GM21737 (cell line): ENCODE measurements around the gene OR6K2.
"Not testable (repeated sequence)": the region's sequence is repeated elsewhere in the genome, so short reads cannot be mapped to it uniquely, and the experiment has no call there.

Experiments
- ATAC-seq: cut with Tn5 transposase; IDR thresholded peaks from one replicate; pipeline ENCODE4 v1.9.1; 2021; ENCODE audit warnings: mild to moderate bottlenecking, moderate library complexity; ENCODE audit not compliant: unreplicated experiment

Gene OR6K2, protein sequence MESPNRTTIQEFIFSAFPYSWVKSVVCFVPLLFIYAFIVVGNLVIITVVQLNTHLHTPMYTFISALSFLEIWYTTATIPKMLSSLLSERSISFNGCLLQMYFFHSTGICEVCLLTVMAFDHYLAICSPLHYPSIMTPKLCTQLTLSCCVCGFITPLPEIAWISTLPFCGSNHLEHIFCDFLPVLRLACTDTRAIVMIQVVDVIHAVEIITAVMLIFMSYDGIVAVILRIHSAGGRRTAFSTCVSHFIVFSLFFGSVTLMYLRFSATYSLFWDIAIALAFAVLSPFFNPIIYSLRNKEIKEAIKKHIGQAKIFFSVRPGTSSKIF

DNA sequence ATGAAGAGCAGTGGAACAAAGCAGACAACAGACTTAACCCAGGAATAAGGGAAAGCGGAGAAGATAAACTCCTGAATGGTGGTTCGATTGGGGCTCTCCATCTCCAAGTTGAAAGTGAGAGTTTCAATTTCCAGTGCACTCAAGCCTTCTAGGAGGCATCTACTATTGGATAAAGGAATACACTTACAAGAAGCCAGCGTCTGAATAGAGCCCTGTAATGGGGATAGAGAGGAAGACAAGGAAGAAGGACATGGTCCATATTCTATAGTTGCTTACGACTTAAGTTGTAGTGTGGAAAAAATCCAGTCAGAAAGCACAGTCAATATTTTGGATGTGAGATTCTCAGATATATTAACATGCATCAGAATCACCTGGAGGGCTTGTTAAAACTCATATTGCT, at the start of gene OR6K2:
Gene OR6K2, minus strand, starts transcription at position 101 of the 400 bp plus-strand sequence. Its CDS starts 0 bp downstream, at position 101.
- ATAC-seq, result no peak

DNA sequence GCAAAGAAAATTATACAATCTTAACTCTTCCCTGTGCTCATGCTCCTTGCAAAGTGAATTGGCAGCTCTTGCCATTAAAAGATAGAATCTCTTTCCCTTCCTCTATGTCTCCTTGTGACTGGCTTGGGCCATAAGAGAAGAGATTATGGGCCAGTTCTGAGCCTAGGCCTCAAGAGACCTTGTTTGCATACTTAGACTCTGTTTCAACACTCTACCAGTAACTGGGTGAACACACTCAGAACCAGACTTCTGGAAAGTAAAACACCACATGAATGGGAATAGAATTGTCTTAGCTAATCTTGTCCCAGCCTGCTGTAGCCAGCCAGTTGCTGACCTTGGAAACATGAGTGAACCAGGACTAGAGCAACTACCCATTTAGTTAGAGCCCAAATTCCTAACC, 35.4 kb upstream of the OR6K2 start:
- ATAC-seq, result no peak

DNA sequence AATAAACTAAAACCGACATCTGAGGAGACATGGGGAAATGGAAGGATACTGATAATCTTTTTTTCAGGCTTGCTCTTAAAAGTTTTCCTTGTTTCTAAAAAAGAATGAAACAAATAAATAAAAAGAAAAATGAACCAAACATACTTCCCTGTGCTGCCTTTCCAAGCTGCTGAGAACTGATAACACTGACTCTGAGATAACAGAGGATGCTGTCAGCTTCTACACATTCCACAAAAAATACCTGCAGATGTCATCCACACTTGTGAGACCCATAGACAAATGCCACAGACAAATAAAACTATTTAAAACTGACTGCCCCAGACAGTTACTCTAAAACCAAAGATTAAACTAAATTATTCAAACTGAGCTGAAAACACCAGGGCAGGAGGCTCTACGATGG, 32.1 kb upstream of the OR6K2 start:
- no peak for ATAC-seq

DNA sequence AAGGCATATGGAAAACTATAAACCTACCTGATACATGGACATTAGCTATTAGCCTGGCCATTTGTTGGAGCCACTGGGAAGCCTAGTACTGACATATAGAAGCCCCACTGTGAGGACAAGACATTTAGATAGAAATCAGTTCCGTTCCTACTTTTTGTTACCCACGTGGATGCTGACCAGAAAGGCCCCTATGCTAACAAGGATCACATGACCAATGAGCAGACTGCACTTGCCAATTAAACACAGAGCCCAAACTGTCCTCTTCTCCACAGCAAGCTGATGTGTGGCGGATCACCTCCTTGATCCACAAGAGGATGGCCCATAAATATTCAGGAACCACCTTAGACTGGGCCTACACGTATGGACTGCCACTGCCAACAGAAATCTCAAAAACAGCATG, 31.3 kb upstream of the OR6K2 start:
- ATAC-seq, result no peak

DNA sequence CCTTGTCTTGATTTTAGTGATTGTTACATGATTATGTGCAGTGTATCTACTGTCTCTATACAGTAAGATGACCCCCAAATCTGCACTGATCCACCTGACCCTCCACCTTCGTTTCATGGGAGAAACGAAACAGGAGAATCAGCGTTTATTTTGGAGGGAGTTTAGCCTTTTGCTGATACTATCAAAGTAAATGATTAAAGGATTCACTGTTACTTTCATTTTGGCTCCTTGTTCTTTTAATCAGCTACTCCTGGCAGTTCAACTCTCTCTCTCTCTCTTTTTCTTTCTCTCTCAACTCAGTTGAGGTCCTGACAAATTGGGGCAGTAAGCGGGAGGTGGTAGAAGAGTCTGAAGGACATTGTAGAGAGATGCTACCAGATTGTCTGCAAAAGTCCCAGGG, 30.0 kb upstream of the OR6K2 start:
- no peak for ATAC-seq

DNA sequence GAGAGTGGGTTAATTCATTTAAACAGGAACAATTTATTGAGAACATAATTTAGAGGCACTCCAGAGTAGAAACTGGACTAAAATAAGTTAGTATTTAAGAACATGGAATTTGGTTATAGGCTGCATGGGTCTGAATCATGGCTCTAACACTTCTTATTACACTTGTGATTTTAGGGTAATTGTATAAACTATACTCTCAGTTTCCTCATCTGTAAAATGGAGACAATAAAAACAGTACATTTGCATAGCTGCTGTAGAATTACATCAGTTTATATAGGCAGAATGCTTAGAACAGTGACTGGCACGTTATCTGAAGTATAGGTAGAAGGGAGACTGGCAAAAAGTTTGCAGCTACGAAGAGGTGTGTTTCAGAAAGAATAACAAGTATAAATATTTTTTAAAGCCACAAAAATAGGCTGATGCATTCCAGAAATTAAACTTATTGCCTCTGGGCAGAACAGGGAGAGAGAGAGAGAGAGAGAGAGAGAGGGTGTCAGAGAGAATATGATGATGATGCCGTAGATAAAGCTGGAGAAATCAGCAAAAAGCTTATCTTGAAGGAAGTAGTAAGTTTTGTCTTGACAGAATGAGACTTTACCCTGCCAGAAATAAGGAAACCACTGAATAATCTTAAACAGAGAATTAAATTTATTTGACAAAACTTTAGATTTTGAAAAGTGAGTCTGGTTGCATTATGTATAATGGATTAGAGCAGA, 28.2 kb upstream of the OR6K2 start:
- no peak for ATAC-seq

DNA sequence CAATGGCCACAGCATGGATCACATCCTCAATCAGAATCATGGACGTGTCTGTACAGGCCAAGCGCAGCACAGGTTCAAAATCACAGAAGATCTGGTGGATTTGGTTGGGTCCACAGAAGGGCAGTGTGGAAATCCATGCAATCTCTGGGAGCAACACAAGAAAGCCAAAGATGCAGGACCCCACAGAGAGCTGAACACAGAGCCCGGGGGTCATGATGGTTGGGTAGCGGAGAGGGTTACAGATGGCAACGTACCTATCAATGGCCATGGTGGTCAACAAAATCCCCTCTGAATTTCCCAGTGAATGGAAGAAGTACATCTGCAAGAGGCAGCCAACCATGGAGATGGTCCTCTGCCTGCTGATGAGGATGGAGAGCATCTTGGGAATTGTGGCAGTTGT, 24.0 kb upstream of the OR6K2 start:
- ATAC-seq, result no peak

DNA sequence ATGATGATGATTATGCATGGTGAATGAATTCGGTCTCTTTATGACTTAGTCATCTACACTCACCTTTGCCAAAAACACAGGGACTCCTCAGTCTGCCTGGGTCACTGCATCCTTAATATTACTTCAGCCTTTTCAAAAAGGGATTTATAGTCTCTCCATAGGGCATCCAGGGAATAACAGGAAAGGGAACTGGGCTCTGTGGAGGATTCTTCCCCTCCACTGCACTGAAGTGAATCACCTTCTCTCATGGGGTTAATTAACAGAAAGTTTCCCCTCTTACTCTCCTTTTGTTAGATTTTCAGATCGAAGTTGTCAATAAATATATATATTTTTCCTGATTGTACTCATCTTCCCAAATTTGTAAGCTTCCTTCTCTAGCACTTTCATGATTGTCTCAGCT, 20.2 kb upstream of the OR6K2 start, which contains the start of gene OR6K3:
Gene OR6K3, minus strand, starts transcription at position 101 of the 400 bp plus-strand sequence. CDS start 2,605 bp downstream, outside the sequence.
- no peak for ATAC-seq

DNA sequence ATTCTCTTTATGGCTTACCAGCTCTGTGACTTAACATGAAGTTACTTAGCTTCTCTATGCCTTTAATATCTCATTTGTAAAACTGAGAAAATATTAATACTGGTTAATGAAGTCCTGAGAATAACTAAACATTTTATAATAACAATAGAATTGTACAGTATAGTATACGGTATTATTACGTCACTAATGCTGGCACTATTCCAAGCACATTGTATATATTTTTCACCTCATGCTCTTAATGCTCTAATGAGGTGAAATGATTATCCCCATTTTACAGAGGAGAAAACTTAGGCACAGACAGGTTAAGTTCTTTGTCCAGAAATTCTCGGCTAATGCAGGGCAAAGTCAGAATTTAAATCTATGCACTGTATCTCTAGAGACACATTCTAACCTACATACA, 19.2 kb upstream of the OR6K2 start:
- no peak for ATAC-seq

DNA sequence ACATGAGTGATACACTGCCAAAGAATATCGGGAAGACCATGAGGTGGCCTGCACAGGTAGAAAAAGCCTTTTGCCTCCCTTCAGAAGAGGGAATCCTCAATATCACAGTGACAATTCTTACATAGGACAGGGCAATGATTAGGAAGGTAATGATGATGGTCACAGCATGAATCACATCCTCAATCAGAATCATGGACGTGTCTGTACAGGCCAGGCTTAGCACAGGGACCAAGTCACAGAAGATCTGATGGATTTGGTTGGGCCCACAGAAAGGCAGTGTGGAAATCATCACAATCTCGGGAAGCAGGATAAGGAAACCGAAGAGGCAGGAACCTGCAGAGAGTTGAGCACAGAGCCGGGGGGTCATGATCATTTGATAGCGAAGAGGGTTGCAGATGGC, 16.9 kb upstream of the OR6K2 start:
- ATAC-seq, result no peak

DNA sequence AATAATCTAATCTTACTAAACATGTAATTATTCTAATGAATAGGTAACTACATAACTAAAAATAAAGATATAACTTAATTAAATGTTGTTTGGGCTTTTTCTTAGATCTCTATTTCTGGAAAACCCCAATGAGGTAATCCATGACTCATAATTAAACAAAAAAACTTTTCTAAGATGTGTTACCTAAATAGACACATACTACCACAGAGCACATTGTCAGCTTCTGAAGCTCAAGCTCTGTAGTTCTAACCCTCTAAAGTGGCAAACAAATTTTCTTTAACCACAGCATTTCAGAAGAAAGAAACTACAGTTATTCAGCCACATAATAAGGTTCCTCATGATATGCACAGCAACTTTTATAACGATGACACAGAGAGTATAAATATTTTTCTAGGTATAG, 15.9 kb upstream of the OR6K2 start:
- no peak for ATAC-seq

DNA sequence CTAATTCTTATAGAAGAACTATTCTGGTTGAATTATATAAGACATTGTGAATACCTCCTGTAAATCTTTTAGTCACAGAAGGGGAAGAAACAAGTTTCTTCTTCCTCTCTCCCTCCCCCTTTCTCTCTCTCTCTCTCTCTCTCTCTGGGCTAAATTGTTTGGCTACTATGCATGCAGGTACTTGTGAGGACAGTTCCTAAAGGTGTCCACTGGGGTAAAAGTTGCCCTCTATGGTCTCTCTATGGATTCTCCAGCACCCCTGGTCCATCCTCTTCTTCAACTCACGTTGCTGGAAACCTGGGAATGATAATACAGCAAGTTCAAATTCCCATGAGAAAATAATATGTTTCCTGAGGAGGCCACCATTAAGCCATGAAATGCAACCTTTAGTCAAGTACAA, 14.3 kb upstream of the OR6K2 start:
- no peak for ATAC-seq

DNA sequence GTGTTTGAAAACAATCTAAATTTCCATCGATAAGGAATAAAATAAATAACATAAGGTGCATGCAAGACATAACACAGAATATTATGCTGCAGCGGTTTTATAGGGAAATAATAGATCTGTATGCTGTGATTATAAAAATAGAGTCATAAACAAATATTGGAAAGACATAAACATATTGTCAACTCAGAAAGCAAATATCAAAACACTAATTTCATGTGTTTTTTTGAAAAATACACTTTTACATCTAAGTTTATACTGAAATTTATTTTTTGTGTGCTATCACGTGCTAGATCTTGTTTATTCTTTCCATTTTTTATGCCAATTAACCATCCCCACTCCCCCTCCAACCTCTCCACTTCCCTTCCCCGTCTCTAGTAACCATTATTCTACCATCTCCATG, 10.6 kb upstream of the OR6K2 start:
- no peak for ATAC-seq

DNA sequence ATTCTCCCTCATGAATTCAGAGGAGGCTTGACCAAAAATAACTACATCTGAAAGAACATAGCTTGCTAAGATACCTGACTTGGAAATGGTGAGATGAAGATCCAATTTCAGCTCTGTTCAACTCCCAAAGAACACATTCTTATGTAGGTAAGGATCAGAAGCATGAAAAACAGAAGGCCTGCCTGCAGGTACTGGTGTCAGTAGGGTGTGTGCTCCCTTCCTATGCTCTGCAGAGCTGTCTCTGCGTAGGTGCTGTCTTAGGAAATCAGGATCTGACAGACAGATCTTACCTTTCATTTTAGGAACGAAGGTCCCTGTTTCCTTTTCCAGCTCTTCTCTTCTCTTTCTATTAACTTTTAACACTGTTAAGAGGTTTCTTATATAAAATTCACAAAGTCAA, 5.6 kb upstream of the OR6K2 start:
- no peak for ATAC-seq

DNA sequence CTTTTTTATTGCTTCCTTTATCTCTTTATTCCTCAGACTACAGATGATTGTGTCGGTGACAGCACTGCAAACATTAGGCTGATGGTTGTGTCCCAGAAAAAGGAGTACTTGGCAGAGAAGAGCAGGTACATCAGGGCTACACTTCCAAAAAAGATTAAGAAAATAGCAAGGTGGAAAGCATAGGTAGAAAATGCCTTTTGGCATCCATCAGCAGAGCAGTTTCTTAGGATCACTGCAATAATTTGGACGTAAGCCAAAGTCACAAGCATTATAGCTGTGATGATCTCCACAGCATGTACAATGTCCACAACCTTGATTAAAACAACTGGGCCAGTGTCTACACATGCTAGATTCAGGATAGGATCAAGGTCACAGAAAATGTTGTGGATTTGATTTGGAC, 5.9 kb downstream of the OR6K2 start:
- ATAC-seq, result no peak

DNA sequence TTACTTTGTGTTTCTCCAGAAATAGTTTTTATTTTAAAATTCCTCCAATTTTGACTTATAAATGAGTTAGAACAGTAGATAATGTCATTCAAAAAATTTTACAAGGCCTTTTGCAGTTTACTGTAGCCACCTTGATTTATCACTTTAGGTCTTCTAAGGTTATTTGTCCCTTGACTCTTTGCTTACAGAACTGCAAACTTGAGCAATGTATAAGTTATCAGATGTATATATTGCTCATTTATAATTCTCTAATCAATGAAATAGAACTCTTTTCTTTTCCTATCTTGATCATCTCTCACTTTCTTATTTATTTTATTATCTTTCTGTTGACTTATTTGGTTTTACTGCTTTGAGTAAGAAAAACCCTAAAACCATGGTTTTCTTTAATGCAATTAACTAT, 8.1 kb downstream of the OR6K2 start:
- ATAC-seq, result no peak

DNA sequence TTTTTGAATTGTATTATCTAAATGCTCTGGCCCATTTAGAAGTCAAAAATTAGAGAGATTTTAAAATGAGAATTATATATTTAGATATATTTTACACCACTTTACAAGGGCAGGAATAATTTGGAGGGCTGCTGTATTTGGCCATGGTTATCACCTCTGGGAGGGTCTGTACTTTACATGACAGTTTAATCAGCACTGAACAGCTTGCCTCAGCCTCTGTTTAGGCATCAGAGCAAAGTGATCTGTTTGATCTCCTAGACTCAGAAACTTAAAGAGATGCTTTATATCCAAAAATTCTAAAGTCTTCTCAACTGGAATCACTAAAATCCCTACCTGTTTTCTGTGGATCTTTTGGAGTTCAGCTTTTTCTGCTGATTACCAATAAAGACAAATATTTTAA, 8.5 kb downstream of the OR6K2 start:
- ATAC-seq, result no peak

DNA sequence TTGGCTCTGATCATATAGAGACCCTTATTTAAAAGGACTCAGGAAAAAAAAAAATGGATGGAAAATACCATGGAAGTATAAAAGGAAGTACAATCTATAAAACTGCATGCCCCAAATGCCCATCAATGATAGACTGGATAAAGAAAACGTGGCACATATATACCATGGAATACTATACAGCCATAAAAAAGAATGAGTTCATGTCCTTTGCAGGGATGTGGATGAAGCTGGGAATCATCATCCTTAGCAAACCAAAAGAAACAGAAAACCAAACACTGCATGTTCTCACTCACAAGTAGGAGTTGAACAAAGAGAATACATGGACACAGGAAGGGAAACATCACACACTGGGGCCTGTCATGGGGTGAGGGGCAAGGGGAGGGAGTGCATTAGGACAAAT, 9.3 kb downstream of the OR6K2 start:
- not testable (repeated sequence) for ATAC-seq

DNA sequence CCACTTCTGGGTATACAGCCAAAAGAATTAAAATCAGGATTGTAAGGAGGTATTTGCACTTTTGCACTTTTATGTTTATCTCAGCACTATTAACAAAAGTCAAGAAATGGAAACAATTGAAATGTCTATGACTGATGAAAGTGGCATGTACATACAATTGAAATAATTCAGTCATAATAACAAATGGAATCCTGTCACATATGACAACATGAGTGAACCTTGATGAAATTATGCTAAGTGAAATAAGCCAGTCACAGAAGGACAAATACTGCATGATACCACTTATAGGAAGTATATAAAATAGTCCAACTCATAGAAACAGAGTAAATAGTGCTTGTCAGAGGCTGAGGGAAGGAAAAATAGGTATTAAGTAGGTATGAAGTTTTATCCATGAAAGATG, 10.6 kb downstream of the OR6K2 start:
- no peak for ATAC-seq

DNA sequence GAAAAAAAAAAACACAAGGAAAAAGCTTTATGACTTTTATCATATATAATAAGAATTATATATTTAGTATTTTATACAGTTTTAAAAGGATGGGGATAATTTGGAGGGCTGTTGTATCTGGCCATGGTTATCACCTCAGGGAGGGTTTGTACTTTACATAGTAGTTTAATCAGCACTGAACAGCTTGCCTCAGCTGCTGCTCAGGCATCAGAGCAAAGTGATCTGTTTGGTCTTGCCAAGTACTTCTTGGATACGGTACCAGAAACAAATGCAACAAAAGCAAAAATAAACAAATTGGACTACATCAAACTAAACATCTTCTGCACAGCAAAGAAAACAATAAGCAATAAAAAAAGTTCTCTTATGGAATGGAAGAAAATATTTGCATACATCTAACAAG, 11.3 kb downstream of the OR6K2 start:
- ATAC-seq, result no peak

DNA sequence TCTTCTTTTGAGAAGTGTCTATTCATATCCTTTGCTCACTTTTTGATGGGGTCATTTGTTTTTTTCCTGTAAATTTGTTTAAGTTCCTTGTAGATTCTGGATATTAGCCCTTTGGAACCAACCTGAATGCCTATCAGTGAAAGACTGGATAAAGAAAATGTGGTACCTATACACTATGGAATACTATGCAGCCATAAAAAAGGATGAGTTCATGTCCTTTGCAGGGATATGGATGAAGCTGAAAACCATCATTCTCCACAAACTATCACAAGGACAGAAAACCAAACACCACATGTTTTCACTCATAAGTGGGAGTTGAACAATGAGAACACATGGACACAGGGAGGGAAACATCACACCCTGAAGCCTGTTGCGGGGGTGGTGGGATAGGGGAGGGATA, 12.1 kb downstream of the OR6K2 start:
- not testable (repeated sequence) for ATAC-seq

DNA sequence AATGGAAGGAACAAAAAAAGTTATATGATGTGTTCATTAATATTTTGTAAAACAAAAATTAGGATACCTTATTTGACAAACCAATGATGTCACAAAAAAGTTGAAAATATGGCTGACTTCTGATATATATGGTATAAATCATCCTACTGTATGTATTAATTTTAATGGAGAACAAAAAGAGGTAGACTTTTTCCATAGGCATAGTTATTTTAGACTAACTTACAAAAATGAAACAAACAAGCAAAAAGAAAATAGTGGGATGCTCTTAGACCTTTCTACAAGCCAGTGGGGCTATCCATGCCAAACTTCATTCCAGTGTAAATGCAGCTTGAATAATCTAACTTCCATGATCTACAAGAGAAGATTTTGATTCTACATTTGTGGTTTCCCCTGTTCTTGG, 13.4 kb downstream of the OR6K2 start:
- ATAC-seq, result no peak
